HepG2 (cell line): ENCODE measurements around the gene B3GAT3. TPM values are rescaled to one million over a fixed set of nuclear protein-coding genes. Genes with fewer than 3 reads are reported as not detected.

Experiments
- ATF1 ChIP-seq: IDR thresholded peaks from 2 replicates; pipeline ENCODE4 v1.6.1; 2016; ENCODE audit warnings: mild to moderate bottlenecking, control low read depth
- GABPA ChIP-seq, 2 experiments: IDR thresholded peaks; 2 replicates each; pipeline ENCODE4 v1.6.1; 2011 to 2016; ENCODE audit warnings: low read depth in 2 of 2, low read length in 1 of 2, missing biosample characterization in 1 of 2, missing genetic modification characterization in 1 of 2
- GTF3A ChIP-seq: sonication (generic); formaldehyde crosslinking; conservative IDR thresholded peaks from 2 replicates; pipeline ENCODE4 v1.4.0; 2020; ENCODE audit warnings: mild to moderate bottlenecking, missing genetic modification reagents
- JUNB ChIP-seq: sonication (generic); formaldehyde crosslinking; IDR thresholded peaks from 2 replicates; pipeline ENCODE4 v1.8.0; 2022; ENCODE audit warnings: missing genetic modification reagents, mild to moderate bottlenecking, borderline replicate concordance
- KAT7 ChIP-seq: IDR thresholded peaks from 2 replicates; pipeline ENCODE4 v1.6.1; 2018; ENCODE audit warnings: borderline replicate concordance, missing compliant biosample characterization
- KLF13 ChIP-seq: sonication (generic); formaldehyde crosslinking; IDR thresholded peaks from 2 replicates; pipeline ENCODE4 v1.4.0; 2020; ENCODE audit warnings: mild to moderate bottlenecking, missing genetic modification reagents
- SOX5 ChIP-seq: IDR thresholded peaks from 2 replicates; pipeline ENCODE4 v1.6.1; 2016; ENCODE audit warnings: borderline replicate concordance
- SYNCRIP ChIP-seq: fragments of 200-400 bp; formaldehyde crosslinking; IDR thresholded peaks from 2 replicates; pipeline ENCODE4 v1.6.1; 2018; ENCODE audit warnings: mild to moderate bottlenecking, low read depth, low read length; ENCODE audit not compliant: insufficient read depth
- THYN1 ChIP-seq: sonication (generic); formaldehyde crosslinking; IDR thresholded peaks from 2 replicates; pipeline ENCODE4 v1.8.1; 2023; ENCODE audit warnings: low read depth, mild to moderate bottlenecking, moderate library complexity, missing genetic modification reagents, borderline replicate concordance
- ZNF136 ChIP-seq: sonication (generic); formaldehyde crosslinking; IDR thresholded peaks from 2 replicates; pipeline ENCODE4 v1.8.1; 2022; ENCODE audit warnings: low read depth, mild to moderate bottlenecking, moderate library complexity, missing genetic modification reagents
- ZNF484 ChIP-seq: sonication (generic); formaldehyde crosslinking; IDR thresholded peaks from 2 replicates; pipeline ENCODE4 v1.5.1; 2020; ENCODE audit warnings: mild to moderate bottlenecking, low read depth, missing genetic modification reagents, borderline replicate concordance
- polyA plus RNA-seq, 8 experiments: library from polyadenylated mRNA; depleted of rRNA in 3 of 8; stranded (reverse) in 7 of 8; unstranded in 1 of 8; fragments of >200 nt; fragmentation: Illumina TruSeq in 4 of 8; extraction: Trizol in 4 of 8; gene quantifications; 2 replicates each; pipeline versions ENCODE4 v1.2.1 to v1.2.3, GENCODE V29; 2011 to 2016; ENCODE audit warnings: low read depth in 4 of 8, missing spikeins in 1 of 8, mixed read lengths in 1 of 8; ENCODE audit not compliant: insufficient read depth in 1 of 8
- total RNA-seq, 5 experiments: library from RNA; depleted of rRNA; stranded (reverse); fragments of >200 nt; fragmentation: Illumina TruSeq; extraction: Trizol; gene quantifications; 2 replicates each; pipeline ENCODE4 v1.2.3, GENCODE V29; 2016; ENCODE audit warnings: low read depth in 1 of 5
- TF ChIP-seq, protein P1 (sequence below): sonication (generic); formaldehyde crosslinking; IDR thresholded peaks from 2 replicates; pipeline ENCODE4 v1.9.0; 2021; ENCODE audit warnings: missing genetic modification reagents, mild to moderate bottlenecking, borderline replicate concordance
- TF ChIP-seq, protein P2 (sequence below), 2 experiments: fragments of 450-650 bp in 1 of 2; sonication (generic) in 1 of 2; formaldehyde crosslinking in 1 of 2; IDR thresholded peaks; 2 replicates each; pipeline versions ENCODE4 v1.6.1 to v1.8.0; 2016 to 2022; ENCODE audit warnings: antibody characterized with exemption in 1 of 2, mild to moderate bottlenecking in 1 of 2, missing genetic modification reagents in 1 of 2
- TF ChIP-seq, protein P3 (sequence below): sonication (generic); formaldehyde crosslinking; IDR thresholded peaks from 2 replicates; pipeline ENCODE4 v1.4.0; 2020; ENCODE audit warnings: missing genetic modification reagents

Gene B3GAT3
- total and polyA plus RNA-seq, 2 of the 13 experiments (the other 11 are each of a cell fraction or from before 2014, with no cell fraction given): 21.3 to 26.1 TPM

DNA sequence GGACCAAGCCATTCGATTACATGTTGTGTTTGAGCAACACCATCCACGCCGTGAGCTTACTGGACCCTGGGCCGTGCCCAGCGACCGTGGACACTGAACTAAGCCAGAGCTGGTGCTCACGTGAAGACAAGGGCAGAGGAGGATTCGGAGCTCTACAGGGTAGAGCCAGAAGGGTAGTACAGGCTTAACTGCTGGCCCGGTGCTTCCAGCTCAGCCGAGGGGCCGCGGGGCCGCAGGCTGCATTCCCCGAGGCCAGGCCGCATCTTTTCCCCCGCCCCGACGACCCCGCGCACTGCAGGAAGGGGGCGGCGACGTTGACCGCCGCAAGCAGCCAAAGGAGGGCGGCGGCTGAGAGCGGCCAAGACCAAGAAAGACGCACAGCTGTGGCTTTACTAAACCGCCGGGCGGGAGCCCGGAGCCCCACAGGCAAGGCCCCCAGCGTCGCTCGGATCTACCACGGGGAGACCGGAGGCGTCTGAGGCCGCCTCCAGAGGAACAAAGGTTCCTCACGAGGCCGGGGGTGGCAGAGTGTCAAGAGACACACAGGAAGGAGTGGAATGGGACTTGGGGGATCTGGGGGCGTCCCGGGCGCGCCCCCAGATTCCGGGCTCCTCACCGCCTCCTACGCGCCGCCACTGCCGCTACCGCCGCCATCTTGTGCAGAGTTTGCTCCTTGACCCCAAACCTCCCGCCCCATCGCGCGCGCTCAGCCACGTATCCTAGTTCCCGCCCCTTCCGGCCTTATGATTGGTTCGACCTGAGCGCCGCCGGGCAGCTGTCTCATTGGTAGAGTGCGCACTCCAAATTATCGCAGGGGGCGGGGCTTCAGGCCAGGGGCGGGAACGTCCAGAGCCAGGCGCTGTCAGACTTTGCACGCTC, 24.4 kb upstream of the B3GAT3 start, which contains the start of gene GANAB (continued):
- TF ChIP-seq, protein P1, sequence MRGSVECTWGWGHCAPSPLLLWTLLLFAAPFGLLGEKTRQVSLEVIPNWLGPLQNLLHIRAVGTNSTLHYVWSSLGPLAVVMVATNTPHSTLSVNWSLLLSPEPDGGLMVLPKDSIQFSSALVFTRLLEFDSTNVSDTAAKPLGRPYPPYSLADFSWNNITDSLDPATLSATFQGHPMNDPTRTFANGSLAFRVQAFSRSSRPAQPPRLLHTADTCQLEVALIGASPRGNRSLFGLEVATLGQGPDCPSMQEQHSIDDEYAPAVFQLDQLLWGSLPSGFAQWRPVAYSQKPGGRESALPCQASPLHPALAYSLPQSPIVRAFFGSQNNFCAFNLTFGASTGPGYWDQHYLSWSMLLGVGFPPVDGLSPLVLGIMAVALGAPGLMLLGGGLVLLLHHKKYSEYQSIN (CRISPR knock-in tag): no peak
- TF ChIP-seq THYN1: no peak
- TF ChIP-seq JUNB (CRISPR knock-in tag): no peak
- TF ChIP-seq ZNF484 (CRISPR knock-in tag): no peak
- TF ChIP-seq SOX5 (CRISPR knock-in tag): peak; percentile 34; the same call in 1 of the 2 replicates
- no peak for TF ChIP-seq GTF3A (CRISPR knock-in tag)
- TF ChIP-seq, protein P2, sequence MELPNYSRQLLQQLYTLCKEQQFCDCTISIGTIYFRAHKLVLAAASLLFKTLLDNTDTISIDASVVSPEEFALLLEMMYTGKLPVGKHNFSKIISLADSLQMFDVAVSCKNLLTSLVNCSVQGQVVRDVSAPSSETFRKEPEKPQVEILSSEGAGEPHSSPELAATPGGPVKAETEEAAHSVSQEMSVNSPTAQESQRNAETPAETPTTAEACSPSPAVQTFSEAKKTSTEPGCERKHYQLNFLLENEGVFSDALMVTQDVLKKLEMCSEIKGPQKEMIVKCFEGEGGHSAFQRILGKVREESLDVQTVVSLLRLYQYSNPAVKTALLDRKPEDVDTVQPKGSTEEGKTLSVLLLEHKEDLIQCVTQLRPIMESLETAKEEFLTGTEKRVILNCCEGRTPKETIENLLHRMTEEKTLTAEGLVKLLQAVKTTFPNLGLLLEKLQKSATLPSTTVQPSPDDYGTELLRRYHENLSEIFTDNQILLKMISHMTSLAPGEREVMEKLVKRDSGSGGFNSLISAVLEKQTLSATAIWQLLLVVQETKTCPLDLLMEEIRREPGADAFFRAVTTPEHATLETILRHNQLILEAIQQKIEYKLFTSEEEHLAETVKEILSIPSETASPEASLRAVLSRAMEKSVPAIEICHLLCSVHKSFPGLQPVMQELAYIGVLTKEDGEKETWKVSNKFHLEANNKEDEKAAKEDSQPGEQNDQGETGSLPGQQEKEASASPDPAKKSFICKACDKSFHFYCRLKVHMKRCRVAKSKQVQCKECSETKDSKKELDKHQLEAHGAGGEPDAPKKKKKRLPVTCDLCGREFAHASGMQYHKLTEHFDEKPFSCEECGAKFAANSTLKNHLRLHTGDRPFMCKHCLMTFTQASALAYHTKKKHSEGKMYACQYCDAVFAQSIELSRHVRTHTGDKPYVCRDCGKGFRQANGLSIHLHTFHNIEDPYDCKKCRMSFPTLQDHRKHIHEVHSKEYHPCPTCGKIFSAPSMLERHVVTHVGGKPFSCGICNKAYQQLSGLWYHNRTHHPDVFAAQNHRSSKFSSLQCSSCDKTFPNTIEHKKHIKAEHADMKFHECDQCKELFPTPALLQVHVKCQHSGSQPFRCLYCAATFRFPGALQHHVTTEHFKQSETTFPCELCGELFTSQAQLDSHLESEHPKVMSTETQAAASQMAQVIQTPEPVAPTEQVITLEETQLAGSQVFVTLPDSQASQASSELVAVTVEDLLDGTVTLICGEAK (IDR thresholded peaks at IDR 0.05): no peak
- TF ChIP-seq, protein P2 (CRISPR knock-in tag; IDR thresholded peaks at IDR 0.05): peak; percentile 38; the same call in 1 of the 2 replicates
- no peak for TF ChIP-seq KLF13 (CRISPR knock-in tag)
- TF ChIP-seq ZNF136 (CRISPR knock-in tag): no peak; the same call in 1 of the 2 replicates
- TF ChIP-seq GABPA (IDR thresholded peaks at IDR 0.05; ENCODE audit: low read depth, low read length): peak; percentile 66
- TF ChIP-seq GABPA (CRISPR knock-in tag; IDR thresholded peaks at IDR 0.05; ENCODE audit: low read depth): peak; percentile 91
- peak; percentile 75; the same call in 1 of the 2 replicates for TF ChIP-seq KAT7 (CRISPR knock-in tag)
- peak; percentile 84 for TF ChIP-seq ATF1
- TF ChIP-seq, protein P3, sequence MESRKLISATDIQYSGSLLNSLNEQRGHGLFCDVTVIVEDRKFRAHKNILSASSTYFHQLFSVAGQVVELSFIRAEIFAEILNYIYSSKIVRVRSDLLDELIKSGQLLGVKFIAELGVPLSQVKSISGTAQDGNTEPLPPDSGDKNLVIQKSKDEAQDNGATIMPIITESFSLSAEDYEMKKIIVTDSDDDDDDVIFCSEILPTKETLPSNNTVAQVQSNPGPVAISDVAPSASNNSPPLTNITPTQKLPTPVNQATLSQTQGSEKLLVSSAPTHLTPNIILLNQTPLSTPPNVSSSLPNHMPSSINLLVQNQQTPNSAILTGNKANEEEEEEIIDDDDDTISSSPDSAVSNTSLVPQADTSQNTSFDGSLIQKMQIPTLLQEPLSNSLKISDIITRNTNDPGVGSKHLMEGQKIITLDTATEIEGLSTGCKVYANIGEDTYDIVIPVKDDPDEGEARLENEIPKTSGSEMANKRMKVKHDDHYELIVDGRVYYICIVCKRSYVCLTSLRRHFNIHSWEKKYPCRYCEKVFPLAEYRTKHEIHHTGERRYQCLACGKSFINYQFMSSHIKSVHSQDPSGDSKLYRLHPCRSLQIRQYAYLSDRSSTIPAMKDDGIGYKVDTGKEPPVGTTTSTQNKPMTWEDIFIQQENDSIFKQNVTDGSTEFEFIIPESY (CRISPR knock-in tag): no peak
- TF ChIP-seq SYNCRIP: no peak
